Activated CD4-positive, alpha-beta T cell treated with anti-CD3 and anti-CD28 coated beads for 24 hours (primary cell): ENCODE results near the gene TAS2R41.

Experiments
- DNase-seq, 2 donors: peaks; one replicate each; pipeline ENCODE4 v3.0.0-alpha.2; 2020; ENCODE audit warnings: low read depth in 2 of 2

The TAS2R41 gene

GRCh38 chr7:143477501-143478150 lies at the start of gene TAS2R41:
TAS2R41 (plus strand) TSS chr7:143477873; CDS start chr7:143477873, 0 bp downstream.
- DNase-seq, result no peak

GRCh38 chr7:143429770-143430698 lies 47.6 kb upstream of the TAS2R41 start:
- no peak for DNase-seq

GRCh38 chr7:143431109-143431508 lies 46.6 kb upstream of the TAS2R41 start:
- no peak for DNase-seq

GRCh38 chr7:143433759-143434158 lies 43.9 kb upstream of the TAS2R41 start:
- DNase-seq, result no peak

GRCh38 chr7:143434660-143435059 lies 43.0 kb upstream of the TAS2R41 start:
- DNase-seq, result no peak

- DNase-seq, result no peak
Observed at GRCh38 chr7:143435266-143435665, 42.4 kb upstream of the TAS2R41 start.

- DNase-seq, result no peak
Observed at GRCh38 chr7:143436325-143436946, 41.2 kb upstream of the TAS2R41 start.

GRCh38 chr7:143437578-143437977 lies 40.1 kb upstream of the TAS2R41 start:
- no peak for DNase-seq

- DNase-seq, result no peak
Observed at GRCh38 chr7:143439866-143440265, 37.8 kb upstream of the TAS2R41 start.

- DNase-seq, result no peak
Observed at GRCh38 chr7:143443153-143443552, 34.5 kb upstream of the TAS2R41 start, which contains the start of gene TAS2R60. TAS2R60 (plus strand) TSS chr7:143443453; CDS start chr7:143443453, 0 bp downstream.

- DNase-seq, result no peak
Observed at GRCh38 chr7:143444063-143444782, 33.5 kb upstream of the TAS2R41 start.

GRCh38 chr7:143444785-143445184 lies 32.9 kb upstream of the TAS2R41 start:
- DNase-seq, result no peak

- no peak for DNase-seq
Observed at GRCh38 chr7:143447466-143447865, 30.2 kb upstream of the TAS2R41 start.

GRCh38 chr7:143448429-143448828 lies 29.2 kb upstream of the TAS2R41 start:
- no peak for DNase-seq

GRCh38 chr7:143449793-143450192 lies 27.9 kb upstream of the TAS2R41 start:
- DNase-seq, result no peak

- no peak for DNase-seq
Observed at GRCh38 chr7:143451122-143451521, 26.6 kb upstream of the TAS2R41 start.

GRCh38 chr7:143451746-143452145 lies 25.9 kb upstream of the TAS2R41 start:
- no peak for DNase-seq

GRCh38 chr7:143452495-143452894 lies 25.2 kb upstream of the TAS2R41 start:
- DNase-seq, result no peak

- DNase-seq, result no peak
Observed at GRCh38 chr7:143454091-143454680, 23.5 kb upstream of the TAS2R41 start.

- DNase-seq, result no peak
Observed at GRCh38 chr7:143455491-143455890, 22.2 kb upstream of the TAS2R41 start.

GRCh38 chr7:143455942-143456341 lies 21.7 kb upstream of the TAS2R41 start:
- DNase-seq, result no peak
